ENCODE measurements around the gene CRELD2.
A peak's percentile ranks its signal among the peaks of the same experiment; 100 is the strongest.

The CRELD2 gene

GRCh38 chr22:49935561-49935960 lies 17.1 kb downstream of the CRELD2 start:
- no peak overlapping the region for H3K4me3 ChIP-seq (ENCODE audit: low read depth, low read length)
- TF ChIP-seq CTCF (IDR thresholded peaks at IDR 0.05; ENCODE audit: low read depth, low read length) = no peak
- peak; percentile 50 for DNase-seq
- H3K9me3 ChIP-seq (ENCODE audit: severe bottlenecking) = no peaks in the 10 kb centered on the region
- H3K27me3 ChIP-seq (ENCODE audit: insufficient read depth, low read depth, severe bottlenecking) = no peaks in the 10 kb centered on the region
- no peak overlapping the region for H3K27ac ChIP-seq
- no peaks in the 10 kb centered on the region for H3K36me3 ChIP-seq

- H3K27ac ChIP-seq = peak overlapping the region; percentile 87
- H3K36me3 ChIP-seq = no peaks in the 10 kb centered on the region
- no peaks in the 10 kb centered on the region for H3K9me3 ChIP-seq (ENCODE audit: severe bottlenecking)
- TF ChIP-seq CTCF (IDR thresholded peaks at IDR 0.05; ENCODE audit: low read depth, low read length) = 0 out of 2 replicates have a peak, but pooled peaks have one; percentile 3
- peak overlapping the region; percentile 49 for H3K4me3 ChIP-seq (ENCODE audit: low read depth, low read length)
- H3K27me3 ChIP-seq (ENCODE audit: insufficient read depth, low read depth, severe bottlenecking) = no peaks in the 10 kb centered on the region
- DNase-seq = peak; percentile 84
Observed at GRCh38 chr22:49936018-49936972, 17.9 kb downstream of the CRELD2 start.

GRCh38 chr22:49936973-49937757 lies 18.7 kb downstream of the CRELD2 start:
- Histone ChIP-seq H3K36me3 (no peaks in the 10 kb centered on the region), H3K9me3 (ENCODE audit: severe bottlenecking) (no peaks in the 10 kb centered on the region), H3K27me3 (ENCODE audit: insufficient read depth, low read depth, severe bottlenecking) (no peaks in the 10 kb centered on the region), H3K4me3 (ENCODE audit: low read depth, low read length) (peak overlapping the region; percentile 49), H3K27ac (peak overlapping the region; percentile 87)
- DNase-seq = no peak
- no peak for TF ChIP-seq CTCF (IDR thresholded peaks at IDR 0.05; ENCODE audit: low read depth, low read length)

- H3K27ac ChIP-seq = peak overlapping the region; percentile 87
- H3K4me3 ChIP-seq (ENCODE audit: low read depth, low read length) = no peak overlapping the region
- no peak for DNase-seq
- H3K27me3 ChIP-seq (ENCODE audit: insufficient read depth, low read depth, severe bottlenecking) = no peaks in the 10 kb centered on the region
- no peak for TF ChIP-seq CTCF (IDR thresholded peaks at IDR 0.05; ENCODE audit: low read depth, low read length)
- no peaks in the 10 kb centered on the region for H3K36me3 ChIP-seq
- no peaks in the 10 kb centered on the region for H3K9me3 ChIP-seq (ENCODE audit: severe bottlenecking)
Observed at GRCh38 chr22:49937758-49938564, 19.5 kb downstream of the CRELD2 start.

- no peaks in the 10 kb centered on the region for H3K27me3 ChIP-seq (ENCODE audit: insufficient read depth, low read depth, severe bottlenecking)
- no peak overlapping the region for H3K27ac ChIP-seq
- H3K4me3 ChIP-seq (ENCODE audit: low read depth, low read length) = no peak overlapping the region
Observed at GRCh38 chr22:49938565-49939136, 20.2 kb downstream of the CRELD2 start.

More at GRCh38 chr22:49938565-49939136, 20.2 kb downstream of the CRELD2 start:
- DNase-seq = no peak
- Histone ChIP-seq H3K36me3 (no peaks in the 10 kb centered on the region), H3K9me3 (ENCODE audit: severe bottlenecking) (no peaks in the 10 kb centered on the region)
- no peak for TF ChIP-seq CTCF (IDR thresholded peaks at IDR 0.05; ENCODE audit: low read depth, low read length)
